Heart right ventricle (tissue), 16 donors: Measurements from ENCODE around the gene TMEM220. TPM values are rescaled to one million over a fixed set of nuclear protein-coding genes. Genes with fewer than 3 reads are reported as not detected.

ENCODE experiments used
- ATAC-seq, 8 donors: fragments of 200-7000 bp; cut with Tn5 transposase; one replicate each; pipeline ENCODE4 v1.9.1; 2020; ENCODE audit warnings: mild to moderate bottlenecking in 8 of 8, moderate library complexity in 8 of 8, moderate number of reproducible peaks in 1 of 8
- DNase-seq, 2 donors: peaks; one replicate each; pipeline ENCODE4 v3.0.0-alpha.2; 2020
- H3K27ac ChIP-seq, 10 donors: fragments of 200-600 bp; sonication (generic) in 2 of 10; one replicate each; pipeline versions ENCODE4 v1.5.0 to v1.8.0; 2020 to 2022; ENCODE audit warnings: mild to moderate bottlenecking in 3 of 10
- H3K27me3 ChIP-seq, 7 donors: fragments of 200-600 bp; one replicate each; pipeline ENCODE4 v1.8.0; 2021 to 2022; ENCODE audit warnings: mild to moderate bottlenecking in 2 of 7
- H3K36me3 ChIP-seq, 9 donors: fragments of 200-600 bp; sonication (generic) in 1 of 9; one replicate each; pipeline versions ENCODE4 v1.5.0 to v1.8.0; 2020 to 2022; ENCODE audit warnings: mild to moderate bottlenecking in 2 of 9
- H3K4me1 ChIP-seq, 9 donors: fragments of 200-600 bp; sonication (generic) in 1 of 9; one replicate each; pipeline versions ENCODE4 v1.5.0 to v1.8.0; 2020 to 2022; ENCODE audit warnings: mild to moderate bottlenecking in 4 of 9
- H3K4me3 ChIP-seq, 10 donors: fragments of 200-600 bp; sonication (generic) in 2 of 10; one replicate each; pipeline versions ENCODE4 v1.5.0 to v1.8.0; 2020 to 2022; ENCODE audit warnings: mild to moderate bottlenecking in 7 of 10, moderate library complexity in 2 of 10
- H3K9me3 ChIP-seq, 11 donors: fragments of 200-600 bp in 10 of 11; sonication (generic) in 2 of 11; one replicate each; pipeline versions ENCODE4 v1.5.0 to v1.8.0; 2013 to 2022; ENCODE audit warnings: mild to moderate bottlenecking in 2 of 11, control low read depth in 1 of 11, moderate library complexity in 1 of 11
- CTCF ChIP-seq, 9 donors: fragments of 200-600 bp; sonication (generic) in 2 of 9; IDR thresholded peaks; one replicate each; pipeline versions ENCODE4 v1.5.0 to v1.8.0; 2021 to 2022; ENCODE audit warnings: antibody characterized with exemption in 9 of 9, mild to moderate bottlenecking in 5 of 9, moderate library complexity in 1 of 9
- WGBS, 2 donors: extraction: QIAGEN DNeasy Blood & Tissue Kit; methylation state at CpG; one replicate each; pipeline ENCODE4 v1.1.7; 2013; ENCODE audit warnings: inconsistent platforms in 1 of 2; 5-methylcytosine and 5-hydroxymethylcytosine counted together
- intact Hi-C, 10 donors: fragments of 100-400 bp; cut with DNase I; formaldehyde crosslinking; loops; one replicate each; pipeline versions ENCODE4 v1.11.1 to v1.14.2; 2022
- long read RNA-seq, 3 donors: library from polyadenylated mRNA; unstranded; transcript quantifications; one replicate each; pipeline ENCODE4 v2.0.0, GENCODE V29; 2020 to 2021
- polyA plus RNA-seq, 2 donors: library from polyadenylated mRNA; stranded (reverse); fragments of 200-250 nt; gene quantifications; one replicate each; pipeline ENCODE4 v1.2.3, GENCODE V29; 2013
- total RNA-seq, 10 donors: library from RNA; stranded (reverse); fragmentation: NEBNext Ultra II Directional in 3 of 10; extraction: Animal tissue kit (Norgen Biotek cat#: 25700) in 3 of 10; gene quantifications; one replicate each; pipeline versions ENCODE4 v1.2.1 to v1.2.4, GENCODE V29; 2021 to 2023
- donor health status: Arrhythmogenic right ventricular cardiomyopathy.
- donor health status: ischemic (EF 13 %, LVEDD 7.1; RV severe dilation, severe dysfunction).
- donor health status: healthy with polysubstance abuse.
- donor health status: DM: no; HTN: yes; CAD: no.
- donor health status: DM: no; HTN: no; CAD: no.
- donor health status: ischemic (EF 25% LVEDD 6.9; RV normal size, moderate dysfunction).
- donor health status: ischemic (EF 25% LVEDD 5.7; RV mildly dilated, moderate dysfunction).
- donor health status: healthy.
- donor health status: DM: yes; HTN: yes; CAD: no.
- donor health status: Ischemic cardiomyopathy.
- donor health status: ischemic (EF 35%, LVEDD 5.7; RV mildly dilated, moderate dysfunction).
- donor health status: nonischemic (EF 11% LVEDD 7.7; RV severe dilation, severe dysfunction).
- donor health status: DM: yes; HTN: yes; CAD: no.
- donor health status: PGD.
- donor health status: ischemic (EF 29% LVEDD 5.4; RV normal size, mild dysfunction).
- donor health status: nonischemic (EF 23%, LVEDD 6.1; RV moderate dilation, normal function).

The TMEM220 gene
- total RNA-seq, result 10 to 100 TPM in 2 of 10 donors, 1 to 10 TPM in 8; 3.8 to 13.6 (median 7.6) TPM
- 10 to 100 TPM in 1 of 2 donors, 1 to 10 TPM in 1; 4.1 to 12.3 TPM for polyA plus RNA-seq
- long read RNA-seq, donor 1, transcript TMEM220-202 (5 exons, 1,402 nt), result major isoform, 7 of 10 reads
- long read RNA-seq, donor 1, partial matches to known transcripts, result 0 of 10 reads
- long read RNA-seq, donor 1, other reads (novel, unspliced or antisense), result 2 of 10 reads
- long read RNA-seq, donor 2, transcript TMEM220-202 (5 exons, 1,402 nt), result major isoform, 6 of 16 reads
- long read RNA-seq, donor 2, partial matches to known transcripts, result 1 of 16 reads
- long read RNA-seq, donor 2, other reads (novel, unspliced or antisense), result 9 of 16 reads
- long read RNA-seq, donor 3, transcript TMEM220-202 (5 exons, 1,402 nt), result major isoform, 6 of 13 reads
- long read RNA-seq, donor 3, transcript TMEM220-201 (6 exons, 3,106 nt), result minor isoform, 5 of 13 reads
- long read RNA-seq, donor 3, partial matches to known transcripts, result 0 of 13 reads
- long read RNA-seq, donor 3, other reads (novel, unspliced or antisense), result 2 of 13 reads

- WGBS, 2 donors, result 1% methylated on average over 77 to 79 of the region's 79 CpGs
- ATAC-seq (peak; percentile 96 to 98 (median 97)), DNase-seq (peak; percentile 73 to 86)
- peak within 1 kb of the TSS; percentile 87 to 98 (median 93) for H3K27ac ChIP-seq
- H3K36me3 ChIP-seq, result peaks cover 0 to 27% (median 0%) of the 10 kb centered on the region in 9 donors
- intact Hi-C loops, result loop anchor here in 1 of 10 donors (2.0 kb wide), 1 partner anchor 33 kb away; the partner anchor contains the start of genes ADPRM and SCO1
- TF ChIP-seq CTCF (IDR thresholded peaks at IDR 0.05), result no peak
- peak within 1 kb of the TSS; percentile 65 to 88 (median 77) for H3K4me3 ChIP-seq
- no peaks in the 10 kb centered on the region for H3K9me3 ChIP-seq
- H3K4me1 ChIP-seq, result peaks cover 0 to 13% (median 5%) of the 10 kb centered on the region in 9 donors
- no peaks in the 10 kb centered on the region for H3K27me3 ChIP-seq
Measured at GRCh38 chr17:10729334-10730193, at the start of gene TMEM220. Gene TMEM220 (minus strand): TSS chr17:10730023. CDS start chr17:10729851, 172 bp downstream.

DNA sequence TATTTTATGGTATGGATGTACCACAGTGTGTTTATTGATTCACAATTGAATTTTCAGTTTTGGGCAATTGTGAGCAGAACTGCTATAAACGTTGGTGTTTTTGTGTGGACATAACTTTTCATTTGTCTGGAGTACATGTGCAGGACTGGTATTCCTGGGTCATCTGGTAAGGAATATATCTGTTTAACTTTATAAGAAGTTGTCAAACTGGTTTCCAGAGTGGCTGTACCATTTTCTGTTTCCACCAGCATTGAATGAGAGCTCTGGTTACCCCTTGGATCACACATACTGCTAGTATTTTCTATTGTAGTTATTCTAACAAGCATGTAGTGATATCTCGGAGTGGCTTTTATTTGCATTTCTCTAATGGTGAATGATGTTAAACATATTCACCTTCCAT, 49.8 kb upstream of the TMEM220 start:
- intact Hi-C loops, result no loop called here
- H3K27me3 ChIP-seq, result no peaks in the 10 kb centered on the region
- 82 to 84% methylated on average over 2 of the region's 2 CpGs for whole genome bisulfite sequencing, 2 donors
- no peaks in the 10 kb centered on the region for H3K36me3 ChIP-seq
- TF ChIP-seq CTCF (IDR thresholded peaks at IDR 0.05), result no peak
- ATAC-seq (no peak), DNase-seq (no peak)
- no peak overlapping the region for H3K4me3 ChIP-seq
- H3K9me3 ChIP-seq, result peaks cover 0 to 37% (median 0%) of the 10 kb centered on the region in 11 donors
- H3K4me1 ChIP-seq, result no peaks in the 10 kb centered on the region
- H3K27ac ChIP-seq, result no peak overlapping the region

GRCh38 chr17:10777890-10778289, 48.1 kb upstream of the TMEM220 start:
- no peaks in the 10 kb centered on the region for H3K27me3 ChIP-seq
- 79 to 85% methylated on average over 6 of the region's 6 CpGs for WGBS, 2 donors
- DNase-seq (no peak), ATAC-seq (no peak)
- intact Hi-C loops, result no loop called here
- H3K4me1 ChIP-seq, result no peaks in the 10 kb centered on the region
- TF ChIP-seq CTCF (IDR thresholded peaks at IDR 0.05), result no peak
- no peak overlapping the region for H3K27ac ChIP-seq
- H3K9me3 ChIP-seq, result peaks cover 0 to 33% (median 0%) of the 10 kb centered on the region in 11 donors
- no peak overlapping the region for H3K4me3 ChIP-seq
- H3K36me3 ChIP-seq, result no peaks in the 10 kb centered on the region
